Epithelial cell of proximal tubule (primary cell): Measurements from ENCODE around the gene ZNF398. TPM values are rescaled to one million over a fixed set of nuclear protein-coding genes. Genes with fewer than 3 reads are reported as not detected.

Experiments
- DNase-seq: peaks from one replicate; pipeline ENCODE4 v3.0.0-alpha.2; 2011; ENCODE audit warnings: low read depth
- H3K4me3 ChIP-seq: 2 replicates; pipeline ENCODE4 v1.5.1; 2011; ENCODE audit warnings: low read depth, mild to moderate bottlenecking, low read length
- CTCF ChIP-seq: conservative IDR thresholded peaks from 2 replicates; pipeline ENCODE4 v1.5.1; 2012; ENCODE audit warnings: low read depth, mild to moderate bottlenecking, low read length
- total RNA-seq: library from RNA; depleted of rRNA; stranded (reverse); fragments of >200 nt; gene quantifications from 2 replicates; pipeline ENCODE4 v1.2.3, GENCODE V29; 2015

ZNF398 gene
- total RNA-seq, 1 donor from 2014 or later: 11.1 TPM

GRCh38 chr7:149188213-149188612, 41.0 kb downstream of the ZNF398 start:
- DNase-seq: no peak
- no peak overlapping the region for H3K4me3 ChIP-seq
- no peak for TF ChIP-seq CTCF

GRCh38 chr7:149188637-149189259, 41.5 kb downstream of the ZNF398 start:
- DNase-seq: no peak
- no peak overlapping the region for H3K4me3 ChIP-seq
- TF ChIP-seq CTCF: no peak

- no peak overlapping the region for H3K4me3 ChIP-seq
- DNase-seq: no peak
- TF ChIP-seq CTCF: no peak
These were observed 44.6 kb downstream of the ZNF398 start for GRCh38 chr7:149191851-149192250.

- H3K4me3 ChIP-seq: peak overlapping the region; percentile 66
- DNase-seq: no peak
- TF ChIP-seq CTCF: no peak
These were observed 47.5 kb downstream of the ZNF398 start for GRCh38 chr7:149194799-149195179.

GRCh38 chr7:149195180-149196150, 48.2 kb downstream of the ZNF398 start, which contains the start of gene ZNF282:
TSS of gene ZNF282 (plus strand) at chr7:149195546. CDS start at chr7:149195590, 44 bp downstream.
- peak within 1 kb of the TSS; percentile 66 for H3K4me3 ChIP-seq
- DNase-seq: peak; percentile 16
- peak; percentile 63 for TF ChIP-seq CTCF

GRCh38 chr7:149196151-149196704, 49.0 kb downstream of the ZNF398 start:
- no peak for DNase-seq
- peak overlapping the region; percentile 66 for H3K4me3 ChIP-seq
- TF ChIP-seq CTCF: no peak
